Upper lobe of left lung (tissue), 6 donors: ENCODE results near the gene ZNF81. TPM values are rescaled to one million over a fixed set of nuclear protein-coding genes. Genes with fewer than 3 reads are reported as not detected.

Experiments used
- ATAC-seq, 2 donors: fragments of 200-7000 bp; cut with Tn5 transposase; one replicate each; pipeline ENCODE4 v1.9.1; 2022; ENCODE audit warnings: mild to moderate bottlenecking in 2 of 2, moderate library complexity in 2 of 2; ENCODE audit not compliant: low FRiP score in 2 of 2
- DNase-seq, 2 donors: peaks; one replicate each; pipeline ENCODE4 v3.0.0-alpha.2; 2019 to 2020
- H3K27ac ChIP-seq, 4 donors: fragments of 200-600 bp; sonication (generic); one replicate each; pipeline ENCODE4 v1.5.1; 2016 to 2019
- H3K27me3 ChIP-seq, 4 donors: fragments of 200-600 bp; sonication (generic); one replicate each; pipeline ENCODE4 v1.5.1; 2017 to 2019
- H3K36me3 ChIP-seq, 4 donors: fragments of 200-600 bp; sonication (generic); one replicate each; pipeline ENCODE4 v1.5.1; 2016 to 2019
- H3K4me1 ChIP-seq, 4 donors: fragments of 200-600 bp; sonication (generic); one replicate each; pipeline ENCODE4 v1.5.1; 2018 to 2019
- H3K4me3 ChIP-seq, 4 donors: fragments of 200-600 bp; sonication (generic); one replicate each; pipeline ENCODE4 v1.5.1; 2017 to 2019; ENCODE audit warnings: mild to moderate bottlenecking in 2 of 4, moderate library complexity in 1 of 4
- H3K9me3 ChIP-seq, 4 donors: fragments of 200-600 bp; sonication (generic); one replicate each; pipeline ENCODE4 v1.5.1; 2018 to 2019
- CTCF ChIP-seq, 6 experiments: fragments of 450-650 bp in 4 of 6; fragments of 200-600 bp in 2 of 6; sonication (generic) in 2 of 6; IDR thresholded peaks; one replicate each; pipeline ENCODE4 v1.5.1; 2016 to 2019; ENCODE audit warnings: antibody characterized with exemption in 6 of 6
- EP300 ChIP-seq, 4 donors: sonication (generic); formaldehyde crosslinking; IDR thresholded peaks; one replicate each; pipeline ENCODE4 v1.5.1; 2017; ENCODE audit warnings: antibody characterized with exemption in 4 of 4, control low read depth in 2 of 4
- POLR2A ChIP-seq, 4 donors: fragments of 450-650 bp; IDR thresholded peaks; one replicate each; pipeline ENCODE4 v1.5.1; 2016 to 2017; ENCODE audit warnings: antibody characterized with exemption in 4 of 4, mild to moderate bottlenecking in 2 of 4
- POLR2AphosphoS5 ChIP-seq, 2 donors: sonication (generic); formaldehyde crosslinking; IDR thresholded peaks; one replicate each; pipeline ENCODE4 v1.5.1; 2017; ENCODE audit warnings: antibody characterized with exemption in 2 of 2
- WGBS, 2 donors: methylation state at CpG; one replicate each; pipeline ENCODE4 v1.1.5; 2017 to 2018; 5-methylcytosine and 5-hydroxymethylcytosine counted together
- total RNA-seq, 6 donors: library from RNA; depleted of rRNA in 4 of 6; stranded (reverse); fragments of >200 nt in 4 of 6; gene quantifications; one replicate each; pipeline versions ENCODE4 v1.1.0 to v1.2.1, GENCODE V29; 2016 to 2021
- donor health status: DM: no; HTN: no; CAD: no; lungs with moderate emphysema.
- donor health status: DM: no; HTN: yes; CAD: no; lungs with severe emphysema.

Gene ZNF81
- total RNA-seq, 6 donors from 2014 or later, result 3.2 to 22.0 (median 9.0) TPM

DNA sequence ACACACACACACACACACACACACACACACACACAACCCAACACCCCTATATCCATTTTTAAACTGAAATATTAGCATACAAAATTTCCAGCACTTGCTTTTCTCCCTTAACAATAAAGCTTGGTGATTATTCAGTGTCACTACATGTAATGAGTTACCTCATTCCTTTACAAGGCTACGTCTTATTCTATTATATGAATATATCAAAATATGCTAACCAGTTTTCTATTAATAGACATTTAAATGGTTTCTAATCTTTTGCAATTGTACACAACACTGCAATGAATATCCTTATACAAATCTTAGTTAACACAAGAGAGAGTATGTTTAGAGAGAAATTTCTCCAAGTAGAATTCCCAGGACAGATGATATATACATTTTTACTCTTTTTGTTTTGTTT, 14.2 kb downstream of the ZNF81 start:
- H3K4me3 ChIP-seq, result no peak overlapping the region
- no peaks in the 10 kb centered on the region for H3K9me3 ChIP-seq
- no peak overlapping the region for H3K27ac ChIP-seq
- H3K36me3 ChIP-seq, result peaks cover 0 to 37% (median 2%) of the 10 kb centered on the region in 4 donors
- ATAC-seq (no peak), DNase-seq (no peak)
- WGBS, 2 donors, result 72 to 82% methylated on average over 1 of the region's 1 CpG
- no peaks in the 10 kb centered on the region for H3K27me3 ChIP-seq
- TF ChIP-seq EP300 (IDR thresholded peaks at IDR 0.05), result no peak
- no peak for TF ChIP-seq POLR2AphosphoS5 (IDR thresholded peaks at IDR 0.05)
- TF ChIP-seq POLR2A (IDR thresholded peaks at IDR 0.05), result no peak
- TF ChIP-seq CTCF (IDR thresholded peaks at IDR 0.05), result no peak
- H3K4me1 ChIP-seq, result no peaks in the 10 kb centered on the region

- Histone ChIP-seq H3K27ac (no peak overlapping the region), H3K4me3 (no peak overlapping the region), H3K9me3 (no peaks in the 10 kb centered on the region), H3K4me1 (no peaks in the 10 kb centered on the region), H3K27me3 (no peaks in the 10 kb centered on the region), H3K36me3 (peaks cover 0 to 10% (median 0%) of the 10 kb centered on the region in 4 donors)
- ATAC-seq, result no peak
- 53 to 60% methylated on average over 10 of the region's 10 CpGs for WGBS, 2 donors
- TF ChIP-seq CTCF (IDR thresholded peaks at IDR 0.05) (peak in 4 of 6 experiments; percentile 13 to 33 (median 28)), EP300 (IDR thresholded peaks at IDR 0.05) (no peak)
- peak in 1 of 2 donors; percentile 14 for DNase-seq
Measured at GRCh38 chrX:47854474-47854873, 17.8 kb downstream of the ZNF81 start.

- no peak for ATAC-seq
- Histone ChIP-seq H3K4me1 (no peaks in the 10 kb centered on the region), H3K9me3 (no peaks in the 10 kb centered on the region), H3K27ac (no peak overlapping the region), H3K36me3 (no peaks in the 10 kb centered on the region), H3K27me3 (no peaks in the 10 kb centered on the region), H3K4me3 (no peak overlapping the region)
- 42 to 67% methylated on average over 3 to 4 of the region's 4 CpGs for WGBS, 2 donors
- DNase-seq, result no peak
- no peak for TF ChIP-seq POLR2A (IDR thresholded peaks at IDR 0.05)
- TF ChIP-seq CTCF (IDR thresholded peaks at IDR 0.05), result no peak
- TF ChIP-seq POLR2AphosphoS5 (IDR thresholded peaks at IDR 0.05), result no peak
- no peak for TF ChIP-seq EP300 (IDR thresholded peaks at IDR 0.05)
Measured at GRCh38 chrX:47859686-47860085, 23.0 kb downstream of the ZNF81 start.

DNA sequence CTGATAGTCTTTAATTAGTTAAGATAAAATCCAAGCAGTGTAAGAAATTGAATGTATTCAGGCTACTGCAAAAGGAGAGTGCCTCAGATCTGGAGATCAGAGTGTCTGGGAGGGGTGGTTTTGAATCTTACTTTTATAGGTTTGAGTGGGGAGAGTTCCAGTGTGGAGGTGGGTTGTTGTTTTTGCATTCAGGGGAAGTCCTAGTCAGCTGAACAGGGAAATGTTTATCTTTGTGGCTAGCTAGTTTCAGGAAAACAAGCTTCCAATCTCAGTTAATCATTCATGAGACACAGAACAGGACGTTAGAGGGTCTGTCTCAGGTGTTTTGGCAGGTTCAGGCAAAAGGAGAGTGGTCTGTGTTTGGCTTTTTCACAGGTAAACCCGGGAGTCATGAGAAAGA, 26.0 kb downstream of the ZNF81 start:
- TF ChIP-seq EP300 (IDR thresholded peaks at IDR 0.05) (no peak), CTCF (IDR thresholded peaks at IDR 0.05) (no peak), POLR2AphosphoS5 (IDR thresholded peaks at IDR 0.05) (no peak), POLR2A (IDR thresholded peaks at IDR 0.05) (no peak)
- Histone ChIP-seq H3K4me3 (no peak overlapping the region), H3K4me1 (no peaks in the 10 kb centered on the region), H3K9me3 (no peaks in the 10 kb centered on the region), H3K27ac (no peak overlapping the region), H3K36me3 (no peaks in the 10 kb centered on the region), H3K27me3 (no peaks in the 10 kb centered on the region)
- 10 to 23% methylated on average over 2 of the region's 2 CpGs for WGBS, 2 donors
- DNase-seq (no peak), ATAC-seq (no peak)

GRCh38 chrX:47863187-47863586, 26.5 kb downstream of the ZNF81 start:
- Histone ChIP-seq H3K4me3 (no peak overlapping the region), H3K9me3 (no peaks in the 10 kb centered on the region), H3K36me3 (no peaks in the 10 kb centered on the region), H3K27me3 (no peaks in the 10 kb centered on the region), H3K4me1 (no peaks in the 10 kb centered on the region), H3K27ac (no peak overlapping the region)
- no peak for ATAC-seq
- TF ChIP-seq POLR2AphosphoS5 (IDR thresholded peaks at IDR 0.05), result no peak
- TF ChIP-seq EP300 (IDR thresholded peaks at IDR 0.05), result no peak
- no peak for DNase-seq
- WGBS, 2 donors, result 30 to 62% methylated on average over 2 of the region's 2 CpGs
